HG03196 (cell line): Measurements from ENCODE around the gene THUMPD1.
"Not testable (repeated sequence)": the region's sequence is repeated elsewhere in the genome, so short reads cannot be mapped to it uniquely, and the experiment has no call there.

Experiments
- ATAC-seq: cut with Tn5 transposase; IDR thresholded peaks from one replicate; pipeline ENCODE4 v1.9.1; 2021; ENCODE audit not compliant: unreplicated experiment

Gene THUMPD1, protein sequence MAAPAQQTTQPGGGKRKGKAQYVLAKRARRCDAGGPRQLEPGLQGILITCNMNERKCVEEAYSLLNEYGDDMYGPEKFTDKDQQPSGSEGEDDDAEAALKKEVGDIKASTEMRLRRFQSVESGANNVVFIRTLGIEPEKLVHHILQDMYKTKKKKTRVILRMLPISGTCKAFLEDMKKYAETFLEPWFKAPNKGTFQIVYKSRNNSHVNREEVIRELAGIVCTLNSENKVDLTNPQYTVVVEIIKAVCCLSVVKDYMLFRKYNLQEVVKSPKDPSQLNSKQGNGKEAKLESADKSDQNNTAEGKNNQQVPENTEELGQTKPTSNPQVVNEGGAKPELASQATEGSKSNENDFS

DNA sequence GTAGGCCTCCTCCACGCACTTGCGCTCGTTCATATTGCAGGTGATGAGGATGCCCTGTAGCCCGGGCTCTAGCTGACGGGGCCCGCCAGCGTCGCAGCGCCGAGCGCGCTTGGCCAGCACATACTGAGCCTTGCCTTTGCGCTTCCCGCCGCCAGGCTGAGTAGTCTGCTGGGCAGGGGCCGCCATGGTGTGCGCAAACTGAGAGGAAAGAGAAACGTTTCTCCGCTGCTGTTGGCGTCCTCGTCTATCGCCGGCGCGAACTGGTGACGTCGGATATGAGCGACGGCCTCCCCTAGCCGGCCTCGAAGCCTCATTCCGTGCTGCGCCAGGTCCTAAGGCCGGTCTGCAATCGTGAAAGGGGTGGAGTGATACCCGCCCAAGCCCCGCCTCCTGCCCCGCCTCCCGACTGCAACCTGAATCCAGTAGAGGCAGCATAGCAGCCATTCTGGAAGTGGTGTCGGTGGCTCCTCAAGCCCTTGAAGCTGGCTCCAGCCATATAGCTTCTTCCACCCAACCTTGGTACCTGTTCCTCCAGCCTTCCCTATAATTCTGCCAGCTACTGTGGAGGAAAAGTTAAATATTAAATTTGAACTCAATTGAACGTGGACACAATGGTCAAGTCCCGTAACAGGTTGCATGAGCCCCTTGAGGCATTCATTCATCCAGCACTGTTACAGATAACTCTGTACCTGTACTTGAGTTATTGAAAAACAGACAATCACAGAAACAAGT is at the start of gene THUMPD1:
Gene THUMPD1 (minus strand): TSS at position 265 of the 732 bp plus-strand sequence. CDS start 79 bp downstream, at position 186.
- ATAC-seq, result peak; percentile 78

DNA sequence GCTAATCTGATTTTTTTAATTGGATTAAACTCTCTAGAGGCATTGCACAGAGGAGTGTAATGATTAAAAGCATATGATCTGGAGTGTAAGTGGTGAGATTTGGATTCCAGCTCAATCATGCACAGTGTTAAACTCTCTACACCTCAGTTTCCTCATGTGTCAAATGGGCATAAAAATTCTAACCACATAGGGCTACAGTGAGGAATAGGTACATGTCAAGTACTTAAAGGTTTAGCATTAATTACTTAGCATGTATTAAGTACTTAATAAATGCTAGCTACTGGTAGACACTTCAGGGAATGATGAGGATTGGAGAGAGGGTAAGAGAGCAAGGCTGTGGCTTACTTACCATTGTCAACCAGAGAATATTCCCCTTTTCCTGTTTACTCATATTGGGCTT is 47.5 kb upstream of the THUMPD1 start:
- ATAC-seq, result no peak

DNA sequence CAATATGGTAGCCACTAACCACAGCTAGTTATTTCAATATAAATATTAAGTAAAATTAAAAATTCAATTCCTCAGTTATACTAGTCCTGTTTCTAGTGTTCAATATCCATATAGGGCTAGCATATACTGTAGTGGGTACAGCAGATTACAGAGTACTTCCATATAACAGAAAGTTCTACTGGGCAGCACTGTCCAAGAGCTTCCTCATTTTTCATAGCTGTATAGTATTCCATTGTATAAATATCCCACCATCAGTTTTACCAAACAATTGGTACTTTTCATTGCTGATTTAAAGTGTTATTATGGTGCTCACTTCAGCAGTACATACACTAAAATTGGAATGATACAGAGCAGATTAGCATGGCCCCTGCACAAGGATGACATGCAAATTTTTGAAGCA is 42.6 kb upstream of the THUMPD1 start:
- ATAC-seq, result no peak

DNA sequence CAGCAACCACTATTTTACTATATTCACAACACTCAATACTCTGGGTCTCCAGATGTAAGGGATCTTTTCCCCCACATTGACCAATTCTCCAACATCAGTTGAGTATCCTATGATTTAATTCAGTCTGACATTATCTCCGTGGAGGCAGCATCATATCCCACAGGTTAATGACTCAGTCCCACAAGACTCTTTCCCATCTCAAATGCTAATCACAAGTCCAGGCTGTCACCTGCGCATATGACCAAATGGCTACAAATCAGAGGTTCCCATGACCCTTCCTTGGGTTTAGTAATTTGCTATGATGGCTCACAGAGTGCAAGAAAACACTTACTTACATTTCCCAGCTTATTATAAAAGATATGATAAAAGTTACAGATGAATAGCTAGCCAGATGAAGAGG is 40.9 kb upstream of the THUMPD1 start:
- no peak for ATAC-seq

DNA sequence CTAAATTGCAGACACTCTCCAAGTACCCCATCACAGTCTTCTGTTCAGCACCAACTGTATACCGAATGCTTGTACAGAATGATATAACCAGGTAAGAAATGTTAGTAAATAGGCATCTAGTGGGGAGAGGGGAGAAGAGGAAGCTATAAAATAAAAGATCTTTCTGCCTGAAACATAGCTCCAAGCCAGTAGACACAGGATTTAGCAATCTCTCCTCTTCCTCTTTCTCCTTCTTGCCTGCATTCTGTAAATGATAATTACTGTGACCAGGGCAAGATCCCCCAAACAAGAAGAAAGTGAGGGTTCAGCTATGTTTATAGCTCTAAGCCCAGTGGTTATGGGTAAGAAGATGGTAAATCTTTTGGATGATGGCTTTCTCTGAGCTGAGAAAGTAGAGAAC is 40.1 kb upstream of the THUMPD1 start:
- ATAC-seq, result no peak

DNA sequence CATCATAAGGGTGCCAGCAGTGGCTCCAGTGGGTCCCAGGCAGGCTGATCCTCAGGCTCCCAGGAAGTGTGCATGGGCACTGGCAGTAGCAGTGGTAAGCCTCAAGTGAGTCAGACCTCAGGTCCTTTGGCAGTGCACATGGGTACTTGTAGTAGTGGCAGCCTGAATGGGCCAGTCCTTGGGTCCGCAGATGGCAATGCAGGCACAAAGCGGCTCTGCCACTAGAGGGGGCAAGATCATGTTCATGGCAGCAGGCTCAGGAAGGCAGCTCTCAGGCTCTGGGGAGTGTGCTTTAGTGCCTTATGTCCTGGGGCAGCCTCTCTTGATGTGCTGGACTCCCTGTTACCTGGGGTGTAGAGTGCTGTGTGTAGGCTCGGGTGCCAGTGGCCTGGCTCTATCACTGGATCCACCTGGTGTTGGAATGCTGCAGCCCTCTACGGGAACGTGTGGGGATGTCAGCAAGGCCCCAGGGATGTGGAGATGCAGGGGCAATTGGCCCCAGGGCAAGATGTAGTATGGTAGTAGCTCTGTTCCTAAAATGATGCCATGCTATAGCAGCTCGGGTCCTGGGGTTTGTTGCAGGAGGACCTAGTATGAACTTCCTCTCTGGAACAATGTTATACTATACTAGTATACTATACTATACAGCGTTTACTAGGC is 33.2 kb upstream of the THUMPD1 start:
- ATAC-seq, result no peak

DNA sequence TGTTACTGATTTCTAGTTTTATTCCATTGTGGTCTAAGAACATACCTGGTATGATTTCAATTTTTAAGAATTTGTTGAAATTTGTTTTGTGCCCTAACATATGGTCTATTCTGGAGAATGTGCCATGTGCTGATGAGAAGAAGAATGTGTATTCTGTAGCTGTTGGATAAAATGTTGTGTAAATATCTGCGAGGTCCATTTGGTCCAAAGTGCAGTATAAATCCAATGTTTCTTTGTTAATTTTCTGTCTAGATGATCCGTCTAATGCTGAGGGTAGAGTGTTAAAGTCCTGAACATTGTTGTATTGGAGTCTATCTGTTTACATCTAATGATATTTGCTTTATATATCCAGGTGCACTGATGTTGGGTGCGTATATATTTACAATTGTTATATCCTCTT is 32.1 kb upstream of the THUMPD1 start:
- no peak for ATAC-seq

DNA sequence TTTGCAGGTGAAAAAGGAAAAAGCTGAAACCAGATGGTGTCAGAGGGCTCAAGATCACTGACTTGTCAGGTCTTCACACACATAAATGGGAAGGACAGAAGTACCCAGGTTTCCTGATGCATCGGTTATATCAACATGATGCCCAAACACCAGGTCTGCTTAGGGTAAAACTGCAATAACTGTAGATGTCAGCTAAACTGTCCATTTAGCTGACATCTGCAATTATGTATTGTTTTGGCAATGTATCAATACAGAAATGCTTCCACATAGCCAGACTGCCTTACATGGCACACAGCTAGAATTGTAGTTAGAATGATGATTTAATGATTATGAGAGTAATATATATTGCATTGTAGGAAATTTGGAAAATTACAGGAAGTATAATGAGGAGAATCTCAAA is 27.2 kb upstream of the THUMPD1 start:
- no peak for ATAC-seq

DNA sequence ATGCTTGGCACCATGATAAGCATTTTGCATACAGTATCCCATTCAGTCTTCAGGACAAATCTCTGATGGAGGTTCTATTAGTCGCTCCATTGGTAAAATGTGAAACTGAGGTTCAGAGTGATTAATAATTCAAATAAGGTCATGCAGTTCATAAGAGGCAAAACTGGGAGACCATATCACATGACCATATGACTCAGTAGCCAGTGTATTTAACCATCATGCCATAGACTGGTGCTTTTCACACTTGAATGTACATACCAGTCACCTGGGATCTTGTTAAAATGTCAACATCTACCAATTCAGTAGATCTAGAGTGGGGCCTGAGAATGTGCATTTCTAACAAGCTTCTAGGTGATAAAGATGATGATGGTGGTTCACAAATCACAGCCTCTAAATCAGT is 26.5 kb upstream of the THUMPD1 start:
- ATAC-seq, result no peak

DNA sequence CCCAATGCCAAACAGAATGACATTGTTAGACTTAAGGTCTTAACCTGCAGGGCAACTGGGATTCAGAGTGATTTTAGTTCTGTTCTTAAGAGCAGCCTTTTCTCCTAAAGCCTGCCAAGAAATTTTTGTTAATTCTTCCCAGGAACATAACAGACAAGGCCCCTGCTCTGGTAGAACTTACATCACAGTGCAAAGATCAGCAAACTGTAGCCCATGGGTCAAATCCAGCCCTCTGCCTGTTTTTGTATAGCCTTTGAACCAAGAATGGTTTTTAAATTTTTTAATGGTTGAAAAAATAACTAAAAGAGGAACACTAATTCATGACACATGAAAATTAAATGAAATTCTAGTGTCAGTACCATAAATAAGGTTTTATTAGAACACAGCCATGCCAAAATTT is 26.0 kb upstream of the THUMPD1 start:
- ATAC-seq, result no peak

DNA sequence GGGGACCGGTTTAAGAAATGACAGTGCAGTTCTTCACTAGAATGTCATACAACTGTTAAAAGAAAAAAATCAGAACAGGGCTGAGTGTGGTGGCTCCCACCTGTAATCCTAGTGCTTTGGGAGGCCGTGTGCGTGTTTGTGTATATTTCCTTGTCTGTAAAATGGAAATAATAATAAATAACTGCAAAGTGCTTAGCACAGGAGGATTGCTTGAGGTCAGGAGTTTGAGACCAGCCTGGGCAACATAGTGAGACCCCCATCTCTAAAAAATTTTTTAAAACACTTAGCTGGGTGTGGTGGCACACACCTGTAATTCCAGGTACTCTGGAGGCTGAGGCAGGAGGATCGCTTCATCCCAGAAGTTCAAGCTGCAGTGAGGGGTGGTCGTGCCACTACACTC is 24.7 kb upstream of the THUMPD1 start:
- ATAC-seq, result no peak

DNA sequence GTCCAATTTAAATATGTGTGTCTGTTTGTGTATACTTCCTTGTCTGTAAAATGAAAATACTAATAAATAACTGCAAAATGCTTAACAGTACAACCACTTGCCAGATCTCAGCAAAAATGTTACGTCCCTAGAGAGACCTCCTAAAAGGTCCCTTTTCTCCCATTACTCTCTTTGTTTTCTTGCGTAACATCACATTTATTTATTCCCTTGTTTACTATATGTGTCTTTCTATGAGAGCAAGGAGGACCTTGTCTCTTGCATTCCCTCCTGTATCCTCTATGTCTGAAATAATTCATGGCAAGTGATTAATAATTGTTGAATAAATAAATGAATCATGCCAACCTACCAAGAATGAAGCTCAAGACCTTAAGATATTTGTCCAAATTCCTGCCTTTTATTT is 24.1 kb upstream of the THUMPD1 start:
- ATAC-seq, result no peak

DNA sequence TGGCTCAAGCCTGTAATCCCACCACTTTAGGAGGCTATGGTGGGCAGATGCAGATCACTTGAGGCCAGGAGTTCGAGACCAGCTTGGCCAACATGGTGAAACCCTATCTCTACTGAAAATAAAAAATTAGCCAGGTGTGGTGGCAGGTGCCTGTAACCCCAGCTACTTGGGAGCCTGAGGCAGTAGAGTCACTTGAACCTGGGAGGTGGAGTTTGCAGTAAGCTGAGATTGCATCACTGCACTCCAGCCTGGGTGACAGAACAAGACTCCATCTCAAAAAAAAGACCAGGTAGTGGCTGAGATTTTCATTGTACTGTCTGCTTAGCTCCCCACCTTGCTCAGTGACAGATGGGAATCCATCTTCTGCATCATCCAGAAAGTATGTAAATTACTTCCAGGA is 22.8 kb upstream of the THUMPD1 start:
- ATAC-seq, result not testable (repeated sequence)

DNA sequence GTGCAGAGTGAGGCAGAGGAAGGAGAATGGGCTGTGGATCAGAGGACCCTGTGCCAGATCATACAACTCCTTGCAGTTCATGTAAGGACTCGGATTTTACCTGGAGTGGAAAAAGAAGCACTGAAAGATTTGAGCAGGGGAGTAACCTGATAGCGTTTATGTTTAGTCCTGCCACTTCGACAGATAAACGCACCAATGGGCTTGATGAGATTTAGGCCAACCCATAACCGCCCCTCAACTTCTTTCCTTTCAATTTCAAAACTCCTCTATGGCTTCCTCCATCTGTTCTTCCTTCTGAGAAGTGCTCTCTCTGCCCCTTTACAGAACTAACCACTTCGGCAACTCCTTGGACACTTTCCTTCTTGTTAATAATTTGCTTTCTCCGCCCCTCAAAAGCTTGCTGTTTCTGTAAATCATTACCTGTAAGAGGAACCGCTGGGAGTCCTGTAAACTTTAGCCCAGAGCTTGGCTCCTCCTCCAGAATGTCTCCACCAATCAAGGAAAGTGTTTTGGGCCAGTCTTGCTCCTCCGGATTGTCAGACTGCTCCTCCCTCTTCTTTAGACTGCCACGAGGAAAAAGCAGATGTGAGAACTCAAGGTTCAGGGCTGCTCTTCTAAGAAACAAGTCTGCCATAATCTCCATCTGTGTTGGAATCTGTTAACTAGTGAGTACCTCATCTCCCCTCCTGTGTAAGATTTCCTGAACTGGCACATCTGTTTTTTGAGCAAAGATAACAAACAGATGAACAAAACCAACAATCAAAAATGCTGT is 22.0 kb upstream of the THUMPD1 start, which contains the start of gene ACSM3:
Gene ACSM3 (plus strand): TSS at position 554 of the 772 bp plus-strand sequence. CDS start 6,021 bp downstream, outside the sequence.
- ATAC-seq, result peak; percentile 98

DNA sequence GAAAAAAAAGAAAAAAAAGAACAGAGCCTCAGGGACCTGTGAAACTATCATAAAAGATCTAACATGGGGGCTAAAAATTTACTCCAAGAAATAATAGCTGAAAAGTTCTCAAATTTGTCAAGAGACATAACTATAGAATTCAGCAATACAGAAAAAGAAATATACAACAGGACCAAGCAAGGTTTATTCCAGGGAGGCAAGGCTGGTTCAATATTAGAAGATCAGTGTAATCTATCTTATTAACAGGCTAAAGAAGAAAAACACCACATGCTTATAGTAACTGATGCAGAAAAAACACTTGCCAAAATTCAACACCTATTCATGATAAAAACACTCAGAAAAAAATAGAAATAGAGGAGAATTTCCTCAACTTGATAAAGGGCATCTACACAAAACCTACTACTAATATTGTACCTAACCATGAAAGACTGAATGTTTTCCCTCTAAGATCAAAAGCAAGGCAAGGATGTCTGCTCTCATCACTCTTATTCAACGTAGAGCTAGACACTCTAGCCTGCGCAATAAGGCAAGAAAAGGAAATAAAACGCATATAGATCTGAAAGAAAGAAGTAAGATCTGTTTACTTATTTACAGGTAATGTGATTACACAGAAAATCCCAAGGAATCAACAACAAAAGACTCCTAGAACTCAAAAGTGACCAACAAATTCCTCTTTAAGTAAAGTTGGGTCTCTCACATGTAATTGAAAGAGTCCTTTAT is 20.9 kb upstream of the THUMPD1 start:
- no peak for ATAC-seq

DNA sequence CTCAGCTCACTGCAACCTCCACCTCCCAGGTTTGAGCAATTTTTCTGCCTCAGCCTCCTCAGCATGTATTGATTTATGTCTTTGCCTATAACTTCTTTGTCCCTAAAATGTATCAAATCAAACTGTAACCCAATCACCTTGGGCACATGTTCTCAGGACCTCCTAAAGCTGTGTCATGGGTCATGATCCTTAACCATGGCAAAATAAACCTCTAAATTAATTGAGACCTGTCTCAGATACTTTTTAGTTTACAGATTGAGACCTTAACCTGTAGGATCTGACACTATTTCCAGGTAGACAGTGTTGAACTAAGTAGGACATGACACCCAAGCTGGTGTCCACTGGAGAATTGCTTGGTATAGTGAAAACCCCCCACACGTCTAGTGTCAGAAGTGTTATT is 19.6 kb upstream of the THUMPD1 start:
- ATAC-seq, result no peak

DNA sequence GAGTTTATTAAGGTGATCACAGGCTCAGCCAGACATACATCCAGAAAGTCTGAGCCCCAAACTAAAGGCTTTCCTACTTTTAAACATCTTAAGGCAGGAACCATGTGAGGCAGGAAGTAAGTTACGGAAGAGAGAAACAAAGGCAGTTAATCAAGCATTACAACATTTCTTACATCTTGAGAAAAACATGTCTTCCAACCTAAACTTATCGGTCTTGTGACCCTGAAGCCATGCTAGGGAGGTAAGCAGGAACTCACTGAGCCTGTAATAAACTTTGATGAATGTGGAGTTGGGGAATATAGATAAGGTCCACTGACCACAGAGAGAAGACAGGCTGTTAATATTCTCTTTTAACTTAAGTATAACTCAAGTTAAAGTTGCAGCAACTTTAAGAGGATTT is 18.7 kb upstream of the THUMPD1 start:
- no peak for ATAC-seq

DNA sequence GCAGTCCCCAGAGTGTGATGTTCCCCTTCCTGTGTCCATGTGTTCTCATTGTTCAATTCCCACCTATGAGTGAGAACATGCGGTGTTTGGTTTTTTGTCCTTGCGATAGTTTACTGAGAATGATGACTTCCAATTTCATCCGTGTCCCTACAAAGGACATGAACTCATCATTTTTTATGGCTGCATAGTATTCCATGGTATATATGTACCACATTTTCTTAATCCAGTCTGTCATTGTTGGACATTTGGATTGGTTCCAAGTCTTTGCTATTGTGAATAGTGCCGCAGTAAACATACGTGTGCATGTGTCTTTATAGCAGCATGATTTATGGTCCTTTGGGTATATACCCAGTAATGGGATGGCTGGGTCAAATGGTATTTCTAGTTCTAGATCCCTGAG is 14.2 kb upstream of the THUMPD1 start:
- not testable (repeated sequence) for ATAC-seq

DNA sequence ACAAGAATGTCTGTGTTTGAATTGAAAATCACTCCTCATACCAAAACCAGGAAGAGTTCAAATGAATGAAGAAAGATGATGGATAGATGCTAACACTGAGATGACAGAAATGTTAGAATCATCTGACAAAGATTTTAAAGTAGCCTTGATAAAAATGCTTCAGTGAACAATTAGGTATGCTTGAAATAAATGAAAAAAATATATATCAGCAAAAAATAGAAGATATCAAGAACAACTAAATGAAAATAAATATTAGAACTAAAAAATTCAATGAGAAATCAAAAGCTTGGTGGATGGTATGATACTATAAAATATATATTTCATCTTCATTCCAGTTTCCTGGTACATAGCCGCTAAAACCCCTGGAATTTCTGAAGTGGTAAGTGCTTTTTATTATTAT is 13.6 kb upstream of the THUMPD1 start:
- no peak for ATAC-seq

DNA sequence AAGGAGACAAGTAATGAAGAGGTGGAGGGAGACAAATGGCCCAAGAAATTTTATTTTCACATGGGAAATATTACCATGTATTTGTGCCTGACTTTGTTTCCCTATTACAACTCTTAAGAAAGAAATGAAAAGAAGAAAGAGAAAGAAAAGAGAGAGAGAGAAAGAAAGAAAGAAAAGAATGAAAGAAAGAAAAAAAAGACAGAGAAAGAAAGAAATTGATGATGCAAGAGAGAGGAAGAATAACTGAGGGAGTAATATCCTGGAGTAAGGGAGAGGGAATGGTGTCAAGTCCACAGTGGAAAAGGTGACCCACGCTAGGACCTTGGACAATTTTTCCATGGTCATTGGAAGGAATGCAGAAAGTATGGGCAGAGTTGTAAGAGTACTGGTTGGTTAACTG is 12.1 kb upstream of the THUMPD1 start:
- no peak for ATAC-seq
